GM06990 (cell line): ENCODE measurements around the gene EFR3B.
"Not testable (repeated sequence)": the region's sequence is repeated elsewhere in the genome, so short reads cannot be mapped to it uniquely, and the experiment has no call there.

Experiments
- DNase-seq: peaks from one replicate; pipeline ENCODE4 v3.0.0-alpha.2; 2011; ENCODE audit not compliant: insufficient read length; ENCODE audit errors: extremely low read depth
- H3K27me3 ChIP-seq: replicated peaks from 2 replicates; pipeline ENCODE4 v1.6.0; 2011; ENCODE audit warnings: low read length; ENCODE audit not compliant: control insufficient read depth, insufficient read depth
- H3K36me3 ChIP-seq: 2 replicates; pipeline ENCODE4 v1.5.1; 2011; ENCODE audit warnings: low read length; ENCODE audit not compliant: control insufficient read depth, insufficient read depth
- H3K4me3 ChIP-seq: replicated peaks from 2 replicates; pipeline ENCODE4 v1.5.1; 2011; ENCODE audit warnings: low read depth, mild to moderate bottlenecking, control low read depth, low read length
- TF ChIP-seq, protein P1 (sequence below): IDR thresholded peaks from 2 replicates; pipeline ENCODE4 v1.5.1; 2011; ENCODE audit warnings: low read length, control low read depth, mild to moderate bottlenecking, inconsistent platforms; ENCODE audit not compliant: insufficient read depth, poor library complexity, severe bottlenecking

The EFR3B gene

GRCh38 chr2:25000503-25001324, 41.2 kb upstream of the EFR3B start:
- DNase-seq, result no peak
- Histone ChIP-seq H3K36me3 (no peaks in the 10 kb centered on the region), H3K27me3 (no peaks in the 10 kb centered on the region), H3K4me3 (no peak overlapping the region)
- TF ChIP-seq, protein P1, sequence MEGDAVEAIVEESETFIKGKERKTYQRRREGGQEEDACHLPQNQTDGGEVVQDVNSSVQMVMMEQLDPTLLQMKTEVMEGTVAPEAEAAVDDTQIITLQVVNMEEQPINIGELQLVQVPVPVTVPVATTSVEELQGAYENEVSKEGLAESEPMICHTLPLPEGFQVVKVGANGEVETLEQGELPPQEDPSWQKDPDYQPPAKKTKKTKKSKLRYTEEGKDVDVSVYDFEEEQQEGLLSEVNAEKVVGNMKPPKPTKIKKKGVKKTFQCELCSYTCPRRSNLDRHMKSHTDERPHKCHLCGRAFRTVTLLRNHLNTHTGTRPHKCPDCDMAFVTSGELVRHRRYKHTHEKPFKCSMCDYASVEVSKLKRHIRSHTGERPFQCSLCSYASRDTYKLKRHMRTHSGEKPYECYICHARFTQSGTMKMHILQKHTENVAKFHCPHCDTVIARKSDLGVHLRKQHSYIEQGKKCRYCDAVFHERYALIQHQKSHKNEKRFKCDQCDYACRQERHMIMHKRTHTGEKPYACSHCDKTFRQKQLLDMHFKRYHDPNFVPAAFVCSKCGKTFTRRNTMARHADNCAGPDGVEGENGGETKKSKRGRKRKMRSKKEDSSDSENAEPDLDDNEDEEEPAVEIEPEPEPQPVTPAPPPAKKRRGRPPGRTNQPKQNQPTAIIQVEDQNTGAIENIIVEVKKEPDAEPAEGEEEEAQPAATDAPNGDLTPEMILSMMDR, result no peak

GRCh38 chr2:25001325-25001637, 40.6 kb upstream of the EFR3B start:
- TF ChIP-seq, protein P1, result no peak
- DNase-seq, result no peak
- H3K4me3 ChIP-seq, result no peak overlapping the region
- no peaks in the 10 kb centered on the region for H3K27me3 ChIP-seq
- H3K36me3 ChIP-seq, result no peaks in the 10 kb centered on the region

- H3K27me3 ChIP-seq, result no peaks in the 10 kb centered on the region
- H3K4me3 ChIP-seq, result no peak overlapping the region
- no peak for DNase-seq
- H3K36me3 ChIP-seq, result no peaks in the 10 kb centered on the region
- TF ChIP-seq, protein P1, result no peak
Measured at GRCh38 chr2:25002066-25002465, 39.8 kb upstream of the EFR3B start.

- Histone ChIP-seq H3K4me3 (no peak overlapping the region), H3K36me3 (no peaks in the 10 kb centered on the region), H3K27me3 (no peaks in the 10 kb centered on the region)
- DNase-seq, result no peak
- TF ChIP-seq, protein P1, result no peak
Measured at GRCh38 chr2:25009954-25010353, 31.9 kb upstream of the EFR3B start.

GRCh38 chr2:25011342-25011741, 30.5 kb upstream of the EFR3B start:
- DNase-seq, H3K27me3 ChIP-seq, H3K36me3 ChIP-seq, H3K4me3 ChIP-seq: not testable (repeated sequence)

GRCh38 chr2:25014631-25015030, 27.2 kb upstream of the EFR3B start:
- no peak for DNase-seq
- TF ChIP-seq, protein P1, result no peak
- H3K36me3 ChIP-seq, result no peaks in the 10 kb centered on the region
- H3K4me3 ChIP-seq, result no peak overlapping the region
- no peaks in the 10 kb centered on the region for H3K27me3 ChIP-seq
